SU-DHL-6 (cell line): Measurements from ENCODE around the gene NEUROD2.

Experiments
- CTCF ChIP-seq: fragments of 200-600 bp; sonication (generic); IDR thresholded peaks from one replicate; pipeline ENCODE4 v1.5.1; 2017; ENCODE audit warnings: antibody characterized with exemption, mild to moderate bottlenecking, low read length, moderate library complexity; ENCODE audit not compliant: insufficient read depth, poor library complexity, severe bottlenecking
- EZH2phosphoT487 ChIP-seq: fragments of 200-600 bp; sonication (generic), shearing (Covaris generic); conservative IDR thresholded peaks from 2 replicates; pipeline ENCODE4 v1.6.1; 2018; ENCODE audit warnings: mild to moderate bottlenecking, antibody characterized with exemption, low read length, moderate library complexity, mixed read lengths

- TF ChIP-seq CTCF: peak; percentile 89
- no peak for TF ChIP-seq EZH2phosphoT487
Observed at GRCh38 chr17:39634384-39634871, 26.7 kb upstream of the NEUROD2 start.
